LHCN-M2 (cell line): Measurements from ENCODE around the gene ABCA7. TPM values are rescaled to one million over a fixed set of nuclear protein-coding genes. Genes with fewer than 3 reads are reported as not detected.

ENCODE experiments used
- total RNA-seq: library from RNA; depleted of rRNA; stranded (reverse); fragments of >200 nt; gene quantifications from 2 replicates; pipeline ENCODE4 v1.2.3, GENCODE V29; 2014; rRNA removed

ABCA7 gene
- total RNA-seq, 1 experiment from 2014 or later: 21.5 TPM

Other genes starting within 250 kb of the ABCA7 start
- gene PTBP1, start 242.7 kb upstream of the ABCA7 start, total RNA-seq: 425 and 475 TPM in 2 replicates
- gene PLPPR3, start 218.2 kb upstream of the ABCA7 start, total RNA-seq: 0.06 TPM in 1 of 2 replicates, not detected in the other
- not detected in 2 replicates for gene AZU1, start 212.3 kb upstream of the ABCA7 start, total RNA-seq
- not detected in 2 replicates for gene PRTN3, start 199.1 kb upstream of the ABCA7 start, total RNA-seq
- gene ELANE, start 187.8 kb upstream of the ABCA7 start, total RNA-seq: 0.11 TPM in 1 of 2 replicates, not detected in the other
- gene CFD, start 180.4 kb upstream of the ABCA7 start, total RNA-seq: 0.38 TPM in 1 of 2 replicates, not detected in the other
- gene MED16, start 146.9 kb upstream of the ABCA7 start, total RNA-seq: 36.3 and 38.7 TPM in 2 replicates
- gene RNU6-9, start 146.6 kb upstream of the ABCA7 start, total RNA-seq: not detected in 2 replicates
- 40.3 and 42.7 TPM in 2 replicates for gene R3HDM4, start 126.9 kb upstream of the ABCA7 start, total RNA-seq
- gene KISS1R, start 122.8 kb upstream of the ABCA7 start, total RNA-seq: not detected in 2 replicates
- 3.1 and 3.4 TPM in 2 replicates for gene ARID3A, start 114.1 kb upstream of the ABCA7 start, total RNA-seq
- gene WDR18, start 55.8 kb upstream of the ABCA7 start, total RNA-seq: 44.2 and 53.6 TPM in 2 replicates
- gene GRIN3B, start 39.7 kb upstream of the ABCA7 start, total RNA-seq: 0.11 and 0.19 TPM in 2 replicates
- gene TMEM259, start 19.0 kb upstream of the ABCA7 start, total RNA-seq: 154 and 176 TPM in 2 replicates
- gene RNU6-2, start 18.6 kb upstream of the ABCA7 start, total RNA-seq: not detected in 2 replicates
- 130 and 145 TPM in 2 replicates for gene CNN2, start 13.5 kb upstream of the ABCA7 start, total RNA-seq
- gene ARHGAP45, start 27.1 kb downstream of the ABCA7 start, total RNA-seq: 0.13 and 0.57 TPM in 2 replicates
- gene POLR2E, start 55.3 kb downstream of the ABCA7 start, total RNA-seq: 277 and 355 TPM in 2 replicates
- gene GPX4, start 63.9 kb downstream of the ABCA7 start, total RNA-seq: 347 and 363 TPM in 2 replicates
- 33.3 and 33.9 TPM in 2 replicates for gene SBNO2, start 134.2 kb downstream of the ABCA7 start, total RNA-seq
- gene STK11, start 165.7 kb downstream of the ABCA7 start, total RNA-seq: 70.6 and 75.7 TPM in 2 replicates
- gene CBARP, start 197.9 kb downstream of the ABCA7 start, total RNA-seq: 4.6 and 4.7 TPM in 2 replicates
- gene ATP5F1D, start 201.6 kb downstream of the ABCA7 start, total RNA-seq: 51.3 and 64.1 TPM in 2 replicates
- 12.6 and 15.6 TPM in 2 replicates for gene MIDN, start 208.5 kb downstream of the ABCA7 start, total RNA-seq
- 253 and 293 TPM in 2 replicates for gene CIRBP, start 229.2 kb downstream of the ABCA7 start, total RNA-seq
- 51.8 and 64.4 TPM in 2 replicates for gene FAM174C, start 235.4 kb downstream of the ABCA7 start, total RNA-seq
- 0.13 TPM in 1 of 2 replicates, not detected in the other for gene EFNA2, start 245.8 kb downstream of the ABCA7 start, total RNA-seq